PC-3 (cell line): ENCODE measurements around the gene CEP85.

Experiments
- EZH2phosphoT487 ChIP-seq: fragments of 300-600 bp; sonication (generic); IDR thresholded peaks from 2 replicates; pipeline ENCODE4 v1.6.1; 2018; ENCODE audit warnings: mild to moderate bottlenecking, antibody characterized with exemption, low read length, borderline replicate concordance
- TF ChIP-seq, protein P1 (sequence below): fragments of 300-600 bp; sonication (generic); conservative IDR thresholded peaks from 2 replicates; pipeline ENCODE4 v1.5.1; 2017; ENCODE audit warnings: antibody characterized with exemption, low read depth, mild to moderate bottlenecking, low read length

DNA sequence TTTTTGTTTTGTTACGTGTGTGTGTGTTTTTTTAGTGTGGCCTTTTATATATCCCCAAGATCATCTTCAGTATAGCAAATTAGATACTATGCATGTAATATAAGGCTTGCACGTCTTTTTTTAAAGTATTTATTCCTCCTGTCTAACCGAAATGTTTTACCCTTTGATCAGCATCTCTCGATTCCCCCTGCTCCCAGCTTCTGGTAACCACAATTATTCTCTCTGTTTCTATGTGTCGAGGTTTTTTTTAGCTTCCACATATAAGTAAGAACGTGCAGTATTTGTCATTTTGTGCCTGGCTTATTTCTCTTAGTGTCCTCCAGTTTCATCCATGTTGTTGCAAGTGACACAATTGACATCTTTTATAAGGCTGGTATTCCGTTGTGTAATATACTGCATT lies 18.7 kb downstream of the CEP85 start:
- TF ChIP-seq, protein P1, sequence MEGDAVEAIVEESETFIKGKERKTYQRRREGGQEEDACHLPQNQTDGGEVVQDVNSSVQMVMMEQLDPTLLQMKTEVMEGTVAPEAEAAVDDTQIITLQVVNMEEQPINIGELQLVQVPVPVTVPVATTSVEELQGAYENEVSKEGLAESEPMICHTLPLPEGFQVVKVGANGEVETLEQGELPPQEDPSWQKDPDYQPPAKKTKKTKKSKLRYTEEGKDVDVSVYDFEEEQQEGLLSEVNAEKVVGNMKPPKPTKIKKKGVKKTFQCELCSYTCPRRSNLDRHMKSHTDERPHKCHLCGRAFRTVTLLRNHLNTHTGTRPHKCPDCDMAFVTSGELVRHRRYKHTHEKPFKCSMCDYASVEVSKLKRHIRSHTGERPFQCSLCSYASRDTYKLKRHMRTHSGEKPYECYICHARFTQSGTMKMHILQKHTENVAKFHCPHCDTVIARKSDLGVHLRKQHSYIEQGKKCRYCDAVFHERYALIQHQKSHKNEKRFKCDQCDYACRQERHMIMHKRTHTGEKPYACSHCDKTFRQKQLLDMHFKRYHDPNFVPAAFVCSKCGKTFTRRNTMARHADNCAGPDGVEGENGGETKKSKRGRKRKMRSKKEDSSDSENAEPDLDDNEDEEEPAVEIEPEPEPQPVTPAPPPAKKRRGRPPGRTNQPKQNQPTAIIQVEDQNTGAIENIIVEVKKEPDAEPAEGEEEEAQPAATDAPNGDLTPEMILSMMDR: no peak
- TF ChIP-seq EZH2phosphoT487: no peak
